ENCODE results near the gene RNASE13.

RNASE13 gene

GRCh38 chr14:21072781-21073339 is 38.3 kb upstream of the RNASE13 start:
- Histone ChIP-seq H3K4me1 (ENCODE audit: control insufficient read depth, low read depth, low read length) (peaks cover 16% of the 10 kb centered on the region), H3K9ac (ENCODE audit: low read length) (no peak overlapping the region), H3K27ac (ENCODE audit: low read length) (no peak overlapping the region), H3K36me3 (ENCODE audit: control insufficient read depth, low read depth, low read length) (peaks cover 51% of the 10 kb centered on the region), H3K9me3 (ENCODE audit: control insufficient read depth, low read depth, low read length) (no peaks in the 10 kb centered on the region), H3K27me3 (ENCODE audit: control insufficient read depth, insufficient read depth, low read length) (peaks cover 7% of the 10 kb centered on the region), H3K4me3 (ENCODE audit: low read length) (no peak overlapping the region)

- peaks cover 43% of the 10 kb centered on the region for H3K36me3 ChIP-seq (ENCODE audit: control insufficient read depth, low read depth, low read length)
- no peaks in the 10 kb centered on the region for H3K9me3 ChIP-seq (ENCODE audit: control insufficient read depth, low read depth, low read length)
- peak overlapping the region; percentile 89 for H3K9ac ChIP-seq (ENCODE audit: low read length)
- H3K4me3 ChIP-seq (ENCODE audit: low read length), result peak overlapping the region; percentile 69
- H3K27ac ChIP-seq (ENCODE audit: low read length), result peak overlapping the region; percentile 14
- H3K27me3 ChIP-seq (ENCODE audit: control insufficient read depth, insufficient read depth, low read length), result peaks cover 15% of the 10 kb centered on the region
- H3K4me1 ChIP-seq (ENCODE audit: control insufficient read depth, low read depth, low read length), result peaks cover 16% of the 10 kb centered on the region
Observed at GRCh38 chr14:21072031-21072473, 37.4 kb upstream of the RNASE13 start.

GRCh38 chr14:21071225-21072030 is 36.8 kb upstream of the RNASE13 start:
- Histone ChIP-seq H3K9me3 (ENCODE audit: control insufficient read depth, low read depth, low read length) (no peaks in the 10 kb centered on the region), H3K9ac (ENCODE audit: low read length) (peak overlapping the region; percentile 89), H3K36me3 (ENCODE audit: control insufficient read depth, low read depth, low read length) (peaks cover 37% of the 10 kb centered on the region), H3K27ac (ENCODE audit: low read length) (peak overlapping the region; percentile 19), H3K4me3 (ENCODE audit: low read length) (peak overlapping the region; percentile 69), H3K27me3 (ENCODE audit: control insufficient read depth, insufficient read depth, low read length) (peaks cover 16% of the 10 kb centered on the region), H3K4me1 (ENCODE audit: control insufficient read depth, low read depth, low read length) (peaks cover 16% of the 10 kb centered on the region)

- H3K27ac ChIP-seq (ENCODE audit: low read length), result peak overlapping the region; percentile 19
Observed at GRCh38 chr14:21070610-21071224, 36.1 kb upstream of the RNASE13 start.

GRCh38 chr14:21070083-21070609 is 35.5 kb upstream of the RNASE13 start, which contains the start of gene ARHGEF40:
Gene ARHGEF40 (plus strand): TSS chr14:21070304. CDS start chr14:21070397, 93 bp downstream.
- peaks cover 24% of the 10 kb centered on the region for H3K36me3 ChIP-seq (ENCODE audit: control insufficient read depth, low read depth, low read length)
- H3K27me3 ChIP-seq (ENCODE audit: control insufficient read depth, insufficient read depth, low read length), result peaks cover 16% of the 10 kb centered on the region
- H3K9ac ChIP-seq (ENCODE audit: low read length), result peak within 1 kb of the TSS; percentile 89
- peak within 1 kb of the TSS; percentile 69 for H3K4me3 ChIP-seq (ENCODE audit: low read length)
- no peaks in the 10 kb centered on the region for H3K9me3 ChIP-seq (ENCODE audit: control insufficient read depth, low read depth, low read length)
- peaks cover 16% of the 10 kb centered on the region for H3K4me1 ChIP-seq (ENCODE audit: control insufficient read depth, low read depth, low read length)
- H3K27ac ChIP-seq (ENCODE audit: low read length), result peak within 1 kb of the TSS; percentile 89

More at GRCh38 chr14:21070610-21071224, 36.1 kb upstream of the RNASE13 start:
- peaks cover 30% of the 10 kb centered on the region for H3K36me3 ChIP-seq (ENCODE audit: control insufficient read depth, low read depth, low read length)
- H3K4me3 ChIP-seq (ENCODE audit: low read length), result peak overlapping the region; percentile 69
- H3K27me3 ChIP-seq (ENCODE audit: control insufficient read depth, insufficient read depth, low read length), result peaks cover 16% of the 10 kb centered on the region
- no peaks in the 10 kb centered on the region for H3K9me3 ChIP-seq (ENCODE audit: control insufficient read depth, low read depth, low read length)
- peak overlapping the region; percentile 89 for H3K9ac ChIP-seq (ENCODE audit: low read length)
- peaks cover 16% of the 10 kb centered on the region for H3K4me1 ChIP-seq (ENCODE audit: control insufficient read depth, low read depth, low read length)

GRCh38 chr14:21069388-21070082 is 34.9 kb upstream of the RNASE13 start:
- Histone ChIP-seq H3K4me3 (ENCODE audit: low read length) (peak overlapping the region; percentile 69), H3K9ac (ENCODE audit: low read length) (peak overlapping the region; percentile 89), H3K4me1 (ENCODE audit: control insufficient read depth, low read depth, low read length) (peaks cover 16% of the 10 kb centered on the region), H3K9me3 (ENCODE audit: control insufficient read depth, low read depth, low read length) (no peaks in the 10 kb centered on the region), H3K27ac (ENCODE audit: low read length) (peak overlapping the region; percentile 89), H3K27me3 (ENCODE audit: control insufficient read depth, insufficient read depth, low read length) (peaks cover 16% of the 10 kb centered on the region), H3K36me3 (ENCODE audit: control insufficient read depth, low read depth, low read length) (peaks cover 18% of the 10 kb centered on the region)

- H3K9ac ChIP-seq (ENCODE audit: low read length), result peak overlapping the region; percentile 89
- H3K4me3 ChIP-seq (ENCODE audit: low read length), result peak overlapping the region; percentile 69
- H3K36me3 ChIP-seq (ENCODE audit: control insufficient read depth, low read depth, low read length), result peaks cover 12% of the 10 kb centered on the region
- H3K27me3 ChIP-seq (ENCODE audit: control insufficient read depth, insufficient read depth, low read length), result peaks cover 16% of the 10 kb centered on the region
- peaks cover 17% of the 10 kb centered on the region for H3K4me1 ChIP-seq (ENCODE audit: control insufficient read depth, low read depth, low read length)
- no peaks in the 10 kb centered on the region for H3K9me3 ChIP-seq (ENCODE audit: control insufficient read depth, low read depth, low read length)
- peak overlapping the region; percentile 48 for H3K27ac ChIP-seq (ENCODE audit: low read length)
Observed at GRCh38 chr14:21068521-21069387, 34.1 kb upstream of the RNASE13 start.

GRCh38 chr14:21066882-21067502 is 32.4 kb upstream of the RNASE13 start:
- H3K27ac ChIP-seq (ENCODE audit: low read length), result no peak overlapping the region
- H3K4me1 ChIP-seq (ENCODE audit: control insufficient read depth, low read depth, low read length), result peaks cover 18% of the 10 kb centered on the region
- H3K9me3 ChIP-seq (ENCODE audit: control insufficient read depth, low read depth, low read length), result no peaks in the 10 kb centered on the region
- no peak overlapping the region for H3K4me3 ChIP-seq (ENCODE audit: low read length)
- H3K36me3 ChIP-seq (ENCODE audit: control insufficient read depth, low read depth, low read length), result no peaks in the 10 kb centered on the region
- peaks cover 16% of the 10 kb centered on the region for H3K27me3 ChIP-seq (ENCODE audit: control insufficient read depth, insufficient read depth, low read length)
- H3K9ac ChIP-seq (ENCODE audit: low read length), result no peak overlapping the region

GRCh38 chr14:21063479-21063878 is 28.9 kb upstream of the RNASE13 start:
- no peak overlapping the region for H3K27ac ChIP-seq (ENCODE audit: low read length)
- peaks cover 13% of the 10 kb centered on the region for H3K27me3 ChIP-seq (ENCODE audit: control insufficient read depth, insufficient read depth, low read length)

GRCh38 chr14:21061347-21061668 is 26.7 kb upstream of the RNASE13 start:
- Histone ChIP-seq H3K27ac (ENCODE audit: low read length) (no peak overlapping the region), H3K36me3 (ENCODE audit: control insufficient read depth, low read depth, low read length) (no peaks in the 10 kb centered on the region), H3K27me3 (ENCODE audit: control insufficient read depth, insufficient read depth, low read length) (no peaks in the 10 kb centered on the region), H3K9ac (ENCODE audit: low read length) (no peak overlapping the region), H3K4me1 (ENCODE audit: control insufficient read depth, low read depth, low read length) (peaks cover 9% of the 10 kb centered on the region), H3K9me3 (ENCODE audit: control insufficient read depth, low read depth, low read length) (no peaks in the 10 kb centered on the region), H3K4me3 (ENCODE audit: low read length) (no peak overlapping the region)

More at GRCh38 chr14:21063479-21063878, 28.9 kb upstream of the RNASE13 start:
- peaks cover 12% of the 10 kb centered on the region for H3K4me1 ChIP-seq (ENCODE audit: control insufficient read depth, low read depth, low read length)
- no peaks in the 10 kb centered on the region for H3K36me3 ChIP-seq (ENCODE audit: control insufficient read depth, low read depth, low read length)
- H3K9ac ChIP-seq (ENCODE audit: low read length), result no peak overlapping the region
- H3K4me3 ChIP-seq (ENCODE audit: low read length), result no peak overlapping the region
- no peaks in the 10 kb centered on the region for H3K9me3 ChIP-seq (ENCODE audit: control insufficient read depth, low read depth, low read length)

Measured in iPS-18a (cell line).